Testis (tissue), 2 donors: ENCODE data around the gene SPTLC2.

Experiments
- POLR2A ChIP-seq: fragments of 450-650 bp; IDR thresholded peaks from one replicate; pipeline ENCODE4 v1.6.1; 2017; ENCODE audit warnings: antibody characterized with exemption, mild to moderate bottlenecking, moderate library complexity
- TF ChIP-seq, protein P1 (sequence below), 3 experiments: fragments of 450-650 bp in 2 of 3; fragments of 200-600 bp in 1 of 3; sonication (generic) in 1 of 3; IDR thresholded peaks; one replicate each; pipeline ENCODE4 v1.5.1; 2016 to 2019; ENCODE audit warnings: antibody characterized with exemption in 3 of 3, mild to moderate bottlenecking in 2 of 3, moderate library complexity in 1 of 3

DNA sequence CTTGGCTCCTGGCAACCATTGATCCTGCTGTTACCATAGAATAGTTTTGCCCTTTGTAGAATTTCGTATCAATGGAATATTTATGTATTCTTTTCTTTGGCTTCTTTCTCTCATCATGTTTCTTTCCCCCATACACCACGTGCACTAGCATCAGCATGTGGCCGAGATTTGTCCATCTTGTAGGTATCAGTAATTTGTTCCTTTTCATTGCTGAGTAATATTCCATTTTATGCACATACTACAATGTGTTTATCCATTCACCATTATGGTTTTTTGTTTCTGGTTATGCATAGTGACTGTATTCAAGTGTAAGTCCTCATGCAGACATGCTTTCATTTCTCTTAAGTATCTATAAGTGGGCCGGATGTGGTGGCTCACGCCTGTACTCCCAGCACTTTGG is 113.3 kb downstream of the SPTLC2 start:
- TF ChIP-seq POLR2A, result no peak
- TF ChIP-seq, protein P1, sequence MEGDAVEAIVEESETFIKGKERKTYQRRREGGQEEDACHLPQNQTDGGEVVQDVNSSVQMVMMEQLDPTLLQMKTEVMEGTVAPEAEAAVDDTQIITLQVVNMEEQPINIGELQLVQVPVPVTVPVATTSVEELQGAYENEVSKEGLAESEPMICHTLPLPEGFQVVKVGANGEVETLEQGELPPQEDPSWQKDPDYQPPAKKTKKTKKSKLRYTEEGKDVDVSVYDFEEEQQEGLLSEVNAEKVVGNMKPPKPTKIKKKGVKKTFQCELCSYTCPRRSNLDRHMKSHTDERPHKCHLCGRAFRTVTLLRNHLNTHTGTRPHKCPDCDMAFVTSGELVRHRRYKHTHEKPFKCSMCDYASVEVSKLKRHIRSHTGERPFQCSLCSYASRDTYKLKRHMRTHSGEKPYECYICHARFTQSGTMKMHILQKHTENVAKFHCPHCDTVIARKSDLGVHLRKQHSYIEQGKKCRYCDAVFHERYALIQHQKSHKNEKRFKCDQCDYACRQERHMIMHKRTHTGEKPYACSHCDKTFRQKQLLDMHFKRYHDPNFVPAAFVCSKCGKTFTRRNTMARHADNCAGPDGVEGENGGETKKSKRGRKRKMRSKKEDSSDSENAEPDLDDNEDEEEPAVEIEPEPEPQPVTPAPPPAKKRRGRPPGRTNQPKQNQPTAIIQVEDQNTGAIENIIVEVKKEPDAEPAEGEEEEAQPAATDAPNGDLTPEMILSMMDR (IDR thresholded peaks at IDR 0.05), result no peak
